ENCODE measurements around the gene DNAJB2.

DNAJB2 gene

DNA sequence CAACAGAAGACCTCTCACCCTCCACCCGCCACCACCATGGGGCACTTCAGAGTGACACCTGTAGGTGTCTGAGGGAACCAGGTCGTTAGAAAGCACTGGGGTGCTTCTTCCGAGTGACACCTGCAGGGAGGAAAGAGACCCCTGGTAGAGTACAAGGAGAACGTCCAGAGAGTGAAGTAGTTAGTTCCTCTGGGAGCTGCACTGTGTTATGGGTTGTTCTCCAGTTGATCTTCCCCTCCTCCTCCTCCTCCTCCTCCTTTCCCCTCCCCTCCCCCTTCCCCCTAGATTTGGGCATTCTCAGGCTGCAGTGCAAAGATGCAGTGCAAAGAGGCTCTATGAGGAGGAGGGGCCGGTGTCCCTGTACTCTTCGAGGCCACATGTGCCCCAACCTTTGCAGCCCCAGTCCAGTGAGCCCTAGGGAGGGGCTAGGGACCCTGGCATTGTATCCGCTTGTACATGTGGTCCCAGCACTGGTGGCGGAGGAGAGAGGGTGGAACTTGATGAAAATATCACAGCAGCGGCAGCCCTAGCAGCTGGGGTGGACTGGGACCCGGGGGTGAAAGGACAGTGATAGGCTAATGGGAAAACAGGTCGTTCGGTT, 850 bp downstream of the DNAJB2 start:
- no peak for TF ChIP-seq ZFX (IDR thresholded peaks at IDR 0.05; ENCODE audit: borderline replicate concordance)
- no peak for TF ChIP-seq CTCF (IDR thresholded peaks at IDR 0.05)
- H3K27ac ChIP-seq = peak overlapping the region; percentile 74

DNA sequence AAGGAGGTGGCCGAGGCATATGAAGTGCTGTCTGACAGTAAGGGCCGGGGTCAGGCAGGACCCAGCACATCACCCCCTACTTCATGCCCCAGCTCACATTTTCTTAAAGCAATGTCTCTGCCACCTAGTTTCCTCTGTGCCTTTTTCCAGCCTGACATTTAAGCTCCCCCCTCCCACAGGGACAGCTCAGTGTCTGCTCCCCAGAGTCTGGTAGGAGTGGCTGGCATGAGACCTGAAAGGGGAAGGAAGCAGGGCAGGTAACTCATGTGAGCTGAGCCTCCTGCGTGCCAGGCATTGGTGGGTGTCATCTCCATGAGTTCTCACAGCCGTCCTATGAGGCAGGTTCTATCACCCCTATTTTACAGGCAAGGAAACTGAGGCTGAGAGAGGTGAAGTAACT, 1.5 kb downstream of the DNAJB2 start:
- H3K27ac ChIP-seq = no peak overlapping the region
- TF ChIP-seq CTCF (IDR thresholded peaks at IDR 0.05) (no peak), ZFX (IDR thresholded peaks at IDR 0.05; ENCODE audit: borderline replicate concordance) (no peak)

DNA sequence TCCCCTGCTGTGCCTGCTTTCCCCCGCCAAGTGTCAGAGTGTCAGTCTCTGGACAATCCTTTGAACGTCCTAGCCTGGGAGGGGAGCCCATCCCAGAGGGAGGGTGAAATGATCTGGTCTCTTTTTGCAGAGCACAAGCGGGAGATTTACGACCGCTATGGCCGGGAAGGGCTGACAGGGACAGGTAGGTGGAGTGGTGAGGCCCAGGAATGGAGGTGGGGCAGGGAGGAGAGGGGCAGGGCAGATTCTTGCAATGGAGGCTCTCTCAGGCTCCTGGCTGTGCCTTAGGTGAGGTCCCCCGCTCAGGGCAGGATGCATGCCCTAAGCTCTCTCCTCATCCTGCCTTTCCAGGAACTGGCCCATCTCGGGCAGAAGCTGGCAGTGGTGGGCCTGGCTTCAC, 2.4 kb downstream of the DNAJB2 start:
- no peak overlapping the region for H3K27ac ChIP-seq
- TF ChIP-seq CTCF (IDR thresholded peaks at IDR 0.05) (no peak), ZFX (IDR thresholded peaks at IDR 0.05; ENCODE audit: borderline replicate concordance) (no peak)

- TF ChIP-seq CTCF (IDR thresholded peaks at IDR 0.05) (no peak), ZFX (IDR thresholded peaks at IDR 0.05; ENCODE audit: borderline replicate concordance) (no peak)
- no peak overlapping the region for H3K27ac ChIP-seq
Measured at GRCh38 chr2:219282375-219282774, 3.2 kb downstream of the DNAJB2 start.

DNA sequence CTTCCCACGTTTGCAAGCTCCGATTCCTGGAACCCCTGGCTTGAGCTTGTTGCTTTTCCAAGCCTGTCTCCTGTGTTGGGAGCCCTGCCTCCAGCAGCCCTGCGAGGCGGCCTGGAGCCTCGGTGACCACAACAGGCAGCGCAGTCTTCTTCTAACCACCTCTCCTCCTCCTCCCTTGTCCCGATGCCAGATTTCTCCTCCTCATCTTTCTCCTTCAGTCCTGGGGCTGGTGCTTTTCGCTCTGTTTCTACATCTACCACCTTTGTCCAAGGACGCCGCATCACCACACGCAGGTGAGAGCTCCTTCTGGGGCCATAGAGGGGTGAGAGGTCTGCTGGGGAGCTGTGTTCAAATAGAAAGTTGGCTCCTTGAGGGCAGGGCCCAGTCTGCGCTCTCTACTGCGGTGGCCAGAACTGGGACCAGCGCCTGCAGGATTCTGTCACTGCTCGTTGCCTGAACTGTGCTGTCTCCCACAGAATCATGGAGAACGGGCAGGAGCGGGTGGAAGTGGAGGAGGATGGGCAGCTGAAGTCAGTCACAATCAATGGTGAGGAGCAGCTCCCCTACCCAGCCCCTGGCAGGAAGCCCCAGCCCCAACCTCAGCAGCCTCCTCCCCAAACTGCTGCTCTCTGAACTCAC, 3.9 kb downstream of the DNAJB2 start:
- TF ChIP-seq ZFX (IDR thresholded peaks at IDR 0.05; ENCODE audit: borderline replicate concordance) (no peak), CTCF (IDR thresholded peaks at IDR 0.05) (no peak)
- H3K27ac ChIP-seq = no peak overlapping the region

DNA sequence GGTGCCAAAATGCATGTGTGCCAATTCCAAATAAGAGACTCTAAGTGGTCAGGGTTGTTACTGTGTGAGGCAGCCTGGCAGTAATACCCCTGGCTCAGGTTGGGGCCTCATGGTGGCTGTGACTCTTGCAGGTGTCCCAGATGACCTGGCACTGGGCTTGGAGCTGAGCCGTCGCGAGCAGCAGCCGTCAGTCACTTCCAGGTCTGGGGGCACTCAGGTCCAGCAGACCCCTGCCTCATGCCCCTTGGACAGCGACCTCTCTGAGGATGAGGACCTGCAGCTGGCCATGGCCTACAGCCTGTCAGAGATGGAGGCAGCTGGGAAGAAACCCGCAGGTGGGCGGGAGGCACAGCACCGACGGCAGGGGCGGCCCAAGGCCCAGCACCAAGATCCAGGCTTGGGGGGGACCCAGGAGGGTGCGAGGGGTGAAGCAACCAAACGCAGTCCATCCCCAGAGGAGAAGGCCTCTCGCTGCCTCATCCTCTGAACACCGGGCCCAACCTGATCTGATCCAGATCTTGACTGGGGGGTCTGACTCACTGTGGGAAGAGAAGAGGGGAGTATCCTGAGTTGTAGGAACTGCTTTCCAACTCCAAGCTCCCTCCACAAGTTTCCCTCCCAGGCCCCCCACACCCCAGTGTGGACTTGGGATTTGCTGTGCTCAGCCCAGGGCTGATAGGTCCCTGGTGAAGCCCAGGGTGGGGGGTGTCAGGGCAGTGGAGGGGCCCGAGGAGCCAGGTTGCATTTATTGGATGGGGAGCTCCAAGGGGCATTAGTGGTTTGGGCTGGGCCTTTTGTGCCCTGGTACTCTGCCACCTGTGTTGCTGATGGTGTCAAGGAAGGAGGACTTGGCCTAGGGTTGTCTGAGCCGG, 5.6 kb downstream of the DNAJB2 start:
- H3K27ac ChIP-seq = no peak overlapping the region
- TF ChIP-seq ZFX (IDR thresholded peaks at IDR 0.05; ENCODE audit: borderline replicate concordance) = no peak
- no peak for TF ChIP-seq CTCF (IDR thresholded peaks at IDR 0.05)

DNA sequence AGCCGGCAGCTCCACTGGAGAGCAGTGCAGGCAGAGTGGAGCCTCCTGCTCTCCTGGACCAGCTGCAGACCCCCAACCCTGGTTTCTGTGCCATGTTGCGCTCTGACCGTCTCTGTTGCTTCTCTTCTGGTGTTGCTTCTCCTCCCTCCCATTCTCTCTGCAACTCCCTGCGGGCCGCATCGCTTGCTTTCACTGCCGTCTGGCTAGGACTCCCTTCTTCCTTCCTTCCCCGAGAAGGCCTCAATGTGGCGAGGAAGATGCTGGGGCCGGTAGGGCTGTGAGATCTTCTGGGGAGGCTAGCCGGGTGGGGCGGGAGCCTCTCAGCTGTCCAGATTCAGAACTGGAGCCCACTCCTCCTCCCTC, 6.2 kb downstream of the DNAJB2 start:
- no peak overlapping the region for H3K27ac ChIP-seq
- TF ChIP-seq CTCF (IDR thresholded peaks at IDR 0.05) = no peak
- no peak for TF ChIP-seq ZFX (IDR thresholded peaks at IDR 0.05; ENCODE audit: borderline replicate concordance)
